Vagina (tissue), 2 donors: ENCODE results near the gene NKX6-1.

Experiments
- POLR2A ChIP-seq, 2 donors: fragments of 450-650 bp; IDR thresholded peaks; one replicate each; pipeline ENCODE4 v1.6.1; 2017; ENCODE audit warnings: antibody characterized with exemption in 2 of 2, mild to moderate bottlenecking in 2 of 2, moderate library complexity in 2 of 2
- TF ChIP-seq, protein P1 (sequence below), 3 experiments: fragments of 450-650 bp in 2 of 3; fragments of 200-600 bp in 1 of 3; sonication (generic) in 1 of 3; IDR thresholded peaks; one replicate each; pipeline ENCODE4 v1.5.1; 2017 to 2019; ENCODE audit warnings: antibody characterized with exemption in 3 of 3, mild to moderate bottlenecking in 2 of 3, moderate library complexity in 2 of 3

DNA sequence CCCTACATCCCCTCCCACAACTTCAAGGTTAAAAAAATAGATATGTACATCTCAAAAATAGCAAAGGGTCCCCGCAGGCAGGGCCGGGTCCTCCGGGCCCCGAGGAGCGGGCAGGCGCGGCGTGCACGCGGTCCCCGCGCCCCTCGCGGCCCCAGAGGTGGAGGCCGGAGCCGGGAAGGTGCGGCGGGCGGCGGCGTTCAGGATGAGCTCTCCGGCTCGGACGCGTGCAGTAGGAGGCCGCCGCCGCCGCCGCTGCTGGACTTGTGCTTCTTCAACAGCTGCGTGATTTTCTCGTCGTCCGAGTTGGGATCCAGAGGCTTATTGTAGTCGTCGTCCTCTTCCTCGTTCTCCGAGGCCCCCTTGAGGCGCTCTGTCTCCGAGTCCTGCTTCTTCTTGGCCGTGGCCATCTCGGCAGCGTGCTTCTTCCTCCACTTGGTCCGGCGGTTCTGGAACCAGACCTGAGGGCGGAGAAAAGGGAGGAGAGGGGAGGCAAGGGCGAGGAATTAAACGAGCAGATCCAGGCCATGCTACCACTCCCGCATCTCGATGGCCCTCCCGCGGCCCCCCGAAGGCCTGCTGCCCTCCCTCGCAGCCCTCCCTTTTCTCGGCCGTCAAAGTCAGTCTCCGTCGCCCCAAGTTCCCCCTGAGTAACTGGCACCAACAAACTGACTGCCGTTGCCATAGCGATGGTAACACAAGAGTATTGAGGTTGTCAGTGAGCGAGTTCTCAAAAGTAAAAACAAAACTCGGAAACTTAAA, 5.8 kb downstream of the NKX6-1 start:
- TF ChIP-seq, protein P1, sequence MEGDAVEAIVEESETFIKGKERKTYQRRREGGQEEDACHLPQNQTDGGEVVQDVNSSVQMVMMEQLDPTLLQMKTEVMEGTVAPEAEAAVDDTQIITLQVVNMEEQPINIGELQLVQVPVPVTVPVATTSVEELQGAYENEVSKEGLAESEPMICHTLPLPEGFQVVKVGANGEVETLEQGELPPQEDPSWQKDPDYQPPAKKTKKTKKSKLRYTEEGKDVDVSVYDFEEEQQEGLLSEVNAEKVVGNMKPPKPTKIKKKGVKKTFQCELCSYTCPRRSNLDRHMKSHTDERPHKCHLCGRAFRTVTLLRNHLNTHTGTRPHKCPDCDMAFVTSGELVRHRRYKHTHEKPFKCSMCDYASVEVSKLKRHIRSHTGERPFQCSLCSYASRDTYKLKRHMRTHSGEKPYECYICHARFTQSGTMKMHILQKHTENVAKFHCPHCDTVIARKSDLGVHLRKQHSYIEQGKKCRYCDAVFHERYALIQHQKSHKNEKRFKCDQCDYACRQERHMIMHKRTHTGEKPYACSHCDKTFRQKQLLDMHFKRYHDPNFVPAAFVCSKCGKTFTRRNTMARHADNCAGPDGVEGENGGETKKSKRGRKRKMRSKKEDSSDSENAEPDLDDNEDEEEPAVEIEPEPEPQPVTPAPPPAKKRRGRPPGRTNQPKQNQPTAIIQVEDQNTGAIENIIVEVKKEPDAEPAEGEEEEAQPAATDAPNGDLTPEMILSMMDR (IDR thresholded peaks at IDR 0.05), result no peak
- TF ChIP-seq POLR2A (IDR thresholded peaks at IDR 0.05), result no peak
